ENCODE results near the gene NCK2.

NCK2 gene

GRCh38 chr2:105744909-105745853 is at the start of gene NCK2:
NCK2 (plus strand) TSS chr2:105744912; CDS start chr2:105855064, 110,152 bp downstream.
- peak; percentile 34 for DNase-seq (ENCODE audit: low spot score)

DNA sequence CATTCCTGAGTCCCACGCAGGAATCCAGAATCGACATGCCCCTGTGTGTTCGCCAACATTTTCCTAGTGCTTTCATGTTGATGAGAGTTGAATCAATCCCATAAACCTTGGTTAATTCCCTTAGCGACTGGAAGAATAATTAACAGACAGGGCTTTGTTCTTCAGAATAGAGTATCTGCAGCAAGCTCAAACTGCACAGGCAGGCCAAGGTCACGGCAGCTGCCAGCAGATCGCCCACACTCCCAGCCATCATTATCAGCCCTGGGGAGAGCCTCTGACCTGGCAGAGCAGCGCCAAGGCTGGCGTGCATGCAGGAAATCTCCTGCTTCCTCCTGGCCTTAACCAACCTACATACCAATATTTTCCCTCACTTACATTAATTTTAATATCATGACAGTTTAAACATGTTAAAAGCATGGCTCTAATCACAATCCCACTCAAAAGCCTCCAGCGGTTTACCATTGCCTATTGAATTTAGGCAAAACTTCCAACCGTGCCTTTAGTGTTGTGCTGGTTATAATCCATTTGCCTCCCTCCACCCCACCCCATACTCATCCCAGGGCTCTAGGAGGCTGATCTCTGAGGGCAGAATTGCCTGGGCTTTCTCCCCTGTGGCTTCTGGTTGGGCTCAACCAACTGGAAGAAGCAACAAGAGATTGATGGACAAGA is 46.8 kb upstream of the NCK2 start:
- DNase-seq (ENCODE audit: low spot score), result no peak

- DNase-seq (ENCODE audit: low spot score), result no peak
These were observed 45.9 kb upstream of the NCK2 start for GRCh38 chr2:105698820-105699219.

DNA sequence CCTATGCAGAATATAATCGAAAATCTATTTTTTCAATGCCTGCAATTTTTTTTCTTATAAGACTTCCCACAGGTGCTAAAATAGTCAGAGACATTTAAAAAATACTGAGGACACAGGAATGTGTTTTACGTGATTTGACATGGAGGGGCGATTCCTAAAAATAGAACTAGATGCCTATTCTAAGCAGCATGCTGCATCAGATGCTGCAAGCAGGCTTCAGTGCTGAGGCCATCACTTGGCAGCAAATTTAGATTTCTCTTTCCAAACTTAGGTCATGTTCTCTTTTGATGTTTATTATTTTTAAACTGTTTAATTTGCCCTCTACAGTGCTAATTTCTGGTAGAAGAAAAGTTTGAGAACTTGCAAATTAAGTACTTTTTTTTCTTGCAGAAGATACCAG is 43.7 kb upstream of the NCK2 start:
- DNase-seq (ENCODE audit: low spot score), result no peak

DNA sequence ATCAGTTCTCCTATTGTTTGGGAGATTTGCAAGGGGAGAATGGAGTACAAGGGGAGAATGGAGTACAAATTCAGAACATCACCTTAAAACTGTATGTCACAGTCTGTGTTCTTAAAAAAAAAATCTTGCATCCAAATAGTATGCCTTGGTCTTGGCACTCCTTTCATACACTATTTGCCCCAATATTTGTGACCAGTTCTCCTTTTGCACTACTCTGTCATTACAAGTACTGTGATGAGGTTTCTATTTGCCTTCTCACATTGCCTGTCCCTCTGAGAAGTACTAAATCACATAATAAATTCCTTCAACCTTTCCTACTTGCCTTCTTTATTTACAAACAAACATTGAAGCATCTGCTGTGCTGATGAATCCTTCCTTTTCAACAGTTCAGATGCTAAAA is 36.0 kb upstream of the NCK2 start:
- DNase-seq (ENCODE audit: low spot score), result no peak

DNA sequence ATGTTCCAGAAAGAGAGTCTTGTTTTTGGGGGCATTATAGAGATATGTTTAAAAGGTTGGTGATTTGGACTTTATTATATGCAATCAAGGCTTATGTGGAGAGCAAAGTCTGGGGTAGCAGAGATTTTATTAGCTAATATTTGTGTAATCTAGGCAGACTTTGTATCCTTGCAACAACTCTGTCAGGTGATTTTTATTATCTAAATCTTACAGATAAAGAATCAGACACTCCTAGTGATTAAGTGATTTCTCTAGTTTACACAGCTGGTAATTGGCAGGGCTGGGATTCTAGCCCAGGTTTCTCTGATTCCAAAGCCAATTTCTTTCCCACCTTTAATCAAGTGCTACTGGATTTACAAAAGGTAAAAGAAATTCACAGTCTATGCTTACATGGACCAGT is 33.3 kb upstream of the NCK2 start:
- no peak for DNase-seq (ENCODE audit: low spot score)

DNA sequence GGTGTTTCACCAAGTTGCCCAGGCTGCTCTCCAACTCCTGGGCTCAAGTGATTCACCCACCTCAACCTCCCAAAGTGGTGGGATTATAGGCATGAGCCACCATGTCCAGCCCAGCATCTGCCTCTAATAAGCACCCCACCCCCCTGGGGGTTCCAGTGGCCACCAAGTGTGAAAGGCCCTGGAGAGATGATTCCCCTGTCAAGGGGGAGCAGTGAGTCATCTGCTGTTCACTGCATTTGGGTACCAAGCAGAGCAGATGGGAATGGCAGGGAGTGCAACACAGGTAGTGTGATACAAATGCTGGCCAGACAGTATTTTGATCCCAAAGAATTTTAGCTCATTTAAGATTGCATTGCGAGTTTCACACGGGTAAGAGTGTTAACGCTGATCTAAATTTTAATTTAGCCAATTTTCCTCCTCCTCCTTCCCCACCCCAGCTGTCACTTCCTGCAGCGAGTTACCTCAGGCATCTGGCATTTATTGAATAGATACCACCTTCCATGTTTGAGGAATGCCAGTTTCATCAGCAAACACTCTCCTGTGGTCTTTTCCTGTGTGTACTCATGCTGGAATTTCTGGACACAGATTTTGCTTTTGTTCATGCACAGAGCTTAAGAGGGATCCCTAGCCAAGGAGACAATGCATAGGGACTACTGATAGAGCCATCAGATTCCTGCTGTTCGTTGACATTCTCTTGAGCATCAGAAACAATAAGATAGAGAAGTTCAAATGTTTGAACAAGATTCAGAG is 32.4 kb upstream of the NCK2 start:
- no peak for DNase-seq (ENCODE audit: low spot score)

DNA sequence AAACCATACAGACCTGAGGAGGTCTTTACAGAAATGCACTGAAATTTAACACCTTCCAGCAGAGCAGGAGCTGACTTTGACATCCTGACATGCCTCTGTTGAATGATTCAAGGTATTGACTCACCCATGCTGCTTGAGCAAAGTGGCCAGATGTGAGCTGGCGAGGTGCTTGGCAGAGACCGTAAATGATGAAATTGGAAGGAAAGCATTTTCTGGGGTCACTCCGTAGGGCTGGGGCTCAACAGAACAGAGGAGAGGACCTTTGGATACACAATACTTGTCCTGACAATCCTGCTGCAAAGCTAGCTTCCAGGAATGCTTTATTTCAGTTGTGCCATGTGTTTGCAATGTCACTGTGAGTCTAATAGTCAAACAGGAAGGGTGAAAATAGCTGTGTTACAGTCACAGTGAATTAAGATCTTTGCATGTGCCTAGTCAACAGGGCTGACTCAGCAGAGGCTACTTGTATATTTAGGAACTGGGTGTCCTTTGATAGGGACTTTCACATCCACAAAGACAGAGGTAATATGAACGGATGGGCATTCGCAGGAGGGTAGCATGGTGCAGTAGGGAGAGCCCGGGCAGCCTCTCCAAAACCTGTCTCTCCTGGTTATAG is 31.6 kb upstream of the NCK2 start:
- DNase-seq (ENCODE audit: low spot score), result no peak

DNA sequence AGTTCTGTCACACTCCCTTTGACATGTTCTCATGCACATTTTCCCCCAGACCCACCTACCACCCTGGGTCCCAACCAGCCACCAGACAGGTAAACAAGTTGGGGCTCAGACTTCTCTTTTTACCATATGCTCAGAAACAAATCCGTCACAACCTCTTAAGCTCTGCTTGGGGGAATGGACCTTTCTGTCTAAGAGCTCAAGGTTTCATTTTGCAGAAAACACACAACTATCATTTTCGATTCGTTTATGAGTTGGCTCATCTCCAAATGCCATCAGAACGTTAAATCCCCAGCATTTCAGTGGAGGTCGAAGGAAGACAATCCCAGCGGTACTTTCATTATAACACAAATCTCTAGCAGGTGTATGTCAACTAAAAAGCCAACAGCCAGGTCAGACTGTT is 30.6 kb upstream of the NCK2 start:
- no peak for DNase-seq (ENCODE audit: low spot score)

DNA sequence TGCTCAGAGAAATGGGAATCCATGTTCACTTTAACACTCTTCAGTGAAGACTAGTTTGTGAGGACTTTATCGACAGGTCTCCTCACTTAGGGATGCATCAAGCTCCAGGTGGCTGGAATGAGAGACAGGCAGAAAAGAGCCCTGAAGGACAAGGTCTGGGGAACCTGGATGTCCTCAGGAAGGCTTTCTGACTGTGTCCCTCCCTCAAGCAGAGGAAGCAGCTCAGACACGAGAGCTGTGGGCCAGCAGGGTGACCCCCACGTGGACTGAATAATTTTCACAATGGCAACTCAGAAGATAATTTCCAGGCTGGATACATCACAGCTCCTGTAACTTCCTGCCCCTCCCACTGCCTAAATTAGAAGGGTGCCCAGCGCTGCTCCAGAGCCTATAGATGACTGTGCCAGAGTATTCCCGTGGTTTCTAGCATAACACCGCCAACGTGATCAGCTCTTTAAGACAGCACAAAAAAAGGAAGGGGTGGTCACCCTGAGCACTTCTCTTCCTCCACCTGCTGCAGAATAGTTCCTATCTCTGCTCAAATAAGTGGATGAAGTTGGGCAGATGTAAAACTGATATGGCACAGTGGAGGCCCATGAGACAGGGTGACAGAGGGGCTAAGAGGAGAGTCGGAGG is 25.7 kb upstream of the NCK2 start:
- DNase-seq (ENCODE audit: low spot score), result no peak

GRCh38 chr2:105721991-105722511 is 22.7 kb upstream of the NCK2 start:
- DNase-seq (ENCODE audit: low spot score), result no peak

GRCh38 chr2:105722726-105723297 is 21.9 kb upstream of the NCK2 start:
- DNase-seq (ENCODE audit: low spot score), result no peak

- DNase-seq (ENCODE audit: low spot score), result no peak
These were observed 21.3 kb upstream of the NCK2 start for GRCh38 chr2:105723431-105723830.

DNA sequence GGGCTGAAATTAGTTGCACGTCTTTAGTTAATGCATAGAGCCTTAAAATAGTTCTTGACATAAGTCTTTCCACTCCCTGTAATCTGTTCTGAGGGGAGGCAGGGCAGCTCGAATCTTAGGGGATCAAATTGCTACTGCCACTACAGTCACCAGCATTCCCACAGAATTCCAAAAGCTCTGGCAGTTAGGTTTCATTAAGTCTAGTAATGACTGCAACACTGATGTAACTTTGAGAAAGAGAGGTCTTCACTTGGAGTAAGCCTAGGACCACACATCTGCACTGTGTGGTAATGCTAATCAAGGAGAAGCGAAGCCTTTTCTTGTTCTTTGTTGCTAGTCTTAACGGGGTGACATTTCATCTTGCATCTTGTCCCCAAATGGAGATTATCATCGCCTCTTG is 19.3 kb upstream of the NCK2 start:
- DNase-seq (ENCODE audit: low spot score), result no peak

DNA sequence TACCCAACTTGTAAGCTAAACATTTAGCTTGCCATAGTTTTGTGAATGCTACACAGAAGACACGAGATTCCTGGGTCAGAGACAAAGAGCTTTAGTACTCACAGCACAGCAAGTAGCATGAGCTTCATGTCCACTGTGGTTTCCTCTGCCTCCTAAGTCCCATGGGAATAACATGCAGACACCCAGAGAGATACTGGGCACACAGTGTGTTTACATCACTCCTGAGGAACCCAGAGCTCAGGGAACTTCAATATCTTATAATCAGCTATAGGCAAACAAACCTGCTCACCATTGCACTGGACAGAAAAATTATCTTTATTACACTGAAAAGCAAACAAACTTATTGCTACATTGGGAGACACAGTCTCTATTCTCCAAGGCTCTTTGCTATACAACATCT is 14.5 kb upstream of the NCK2 start:
- DNase-seq (ENCODE audit: low spot score), result no peak

DNA sequence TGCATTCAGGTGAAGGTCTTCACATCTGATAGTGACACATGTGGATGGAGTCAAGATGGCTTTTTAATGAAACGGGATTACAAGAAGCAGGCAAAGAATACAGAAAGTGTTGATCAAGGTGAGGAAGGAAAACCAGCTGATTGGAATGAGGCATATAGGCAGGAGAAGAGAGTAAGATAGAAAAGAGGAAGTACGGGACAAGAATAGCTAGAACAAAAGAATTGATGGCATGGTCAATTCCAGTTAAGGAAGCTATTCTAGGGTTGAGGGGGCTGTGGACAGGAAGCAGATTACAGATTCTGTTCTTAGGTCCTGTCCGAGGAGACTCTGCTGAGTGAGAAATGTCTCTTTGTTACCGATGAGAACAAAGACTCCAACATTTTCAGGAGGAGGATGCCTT is 13.2 kb upstream of the NCK2 start:
- no peak for DNase-seq (ENCODE audit: low spot score)

GRCh38 chr2:105732101-105732500 is 12.6 kb upstream of the NCK2 start:
- no peak for DNase-seq (ENCODE audit: low spot score)

DNA sequence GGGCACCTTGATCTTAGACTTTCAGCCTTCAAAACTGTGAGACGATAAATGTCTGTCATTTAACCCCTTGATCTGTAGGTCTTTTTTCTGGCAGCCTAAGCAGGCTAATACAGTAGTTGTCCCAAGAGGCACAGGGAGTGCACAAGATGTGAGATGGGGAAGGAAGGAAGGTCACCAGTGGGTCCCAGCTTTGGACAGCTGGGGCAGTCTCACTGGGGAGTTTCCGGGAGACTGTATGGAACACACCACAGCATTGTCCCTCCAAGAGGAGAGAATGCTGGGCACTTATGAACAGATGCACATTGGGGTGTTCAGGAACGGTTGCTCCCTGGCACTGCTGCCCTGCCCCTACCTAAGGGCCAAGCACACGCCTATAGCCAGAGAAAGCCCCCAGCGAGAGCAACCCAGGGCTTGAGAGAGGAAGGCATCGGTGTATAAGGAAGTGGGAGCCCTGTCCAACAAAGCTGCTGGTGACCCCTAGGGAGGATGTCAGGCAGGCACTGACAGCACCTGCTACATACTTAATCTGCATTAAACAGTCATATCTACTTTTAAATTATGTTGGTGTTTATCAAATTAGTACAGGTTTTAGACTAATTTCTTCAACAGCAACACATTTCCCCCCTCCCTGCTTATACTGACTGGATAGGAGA is 11.6 kb upstream of the NCK2 start:
- no peak for DNase-seq (ENCODE audit: low spot score)

DNA sequence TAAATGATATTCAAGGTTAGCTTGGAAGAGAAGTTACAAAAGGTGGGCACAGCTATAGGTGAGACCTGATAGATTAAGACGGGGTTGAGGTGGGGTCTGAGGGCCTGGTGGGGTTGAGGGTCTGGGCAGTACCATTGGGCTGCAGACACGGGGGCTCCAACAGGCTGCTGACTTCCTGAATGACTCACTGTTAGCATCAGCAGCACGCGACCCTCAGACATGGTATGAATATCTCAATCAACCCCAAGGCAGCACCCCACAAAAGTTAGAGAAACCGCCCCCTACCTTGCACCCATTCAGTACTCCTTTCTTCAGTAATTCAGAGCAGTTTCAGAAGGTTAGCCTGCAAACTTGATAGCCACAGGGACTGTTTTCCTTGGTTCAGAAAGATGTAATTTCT is 10.8 kb upstream of the NCK2 start:
- DNase-seq (ENCODE audit: low spot score), result no peak

- no peak for DNase-seq (ENCODE audit: low spot score)
These were observed 9.8 kb upstream of the NCK2 start for GRCh38 chr2:105734762-105735538.

Measured in HuH-7 (cell line).